ENCODE data around the gene CAVIN2.

Gene CAVIN2

GRCh38 chr2:191838526-191838925, 8.4 kb downstream of the CAVIN2 start:
- no peak for DNase-seq

GRCh38 chr2:191836853-191837769, 9.8 kb downstream of the CAVIN2 start:
- no peak for DNase-seq

GRCh38 chr2:191836471-191836852, 10.4 kb downstream of the CAVIN2 start:
- DNase-seq = no peak

- DNase-seq = no peak
Observed at GRCh38 chr2:191835539-191836350, 11.1 kb downstream of the CAVIN2 start.

GRCh38 chr2:191835100-191835499, 11.8 kb downstream of the CAVIN2 start:
- no peak for DNase-seq

- DNase-seq = no peak
Observed at GRCh38 chr2:191833356-191833755, 13.5 kb downstream of the CAVIN2 start.

GRCh38 chr2:191832668-191833067, 14.2 kb downstream of the CAVIN2 start:
- DNase-seq = no peak

GRCh38 chr2:191831410-191831994, 15.4 kb downstream of the CAVIN2 start:
- no peak for DNase-seq

GRCh38 chr2:191824398-191824797, 22.5 kb downstream of the CAVIN2 start:
- no peak for DNase-seq

GRCh38 chr2:191821078-191821477, 25.8 kb downstream of the CAVIN2 start:
- DNase-seq = no peak

GRCh38 chr2:191818725-191819350, 28.1 kb downstream of the CAVIN2 start:
- DNase-seq = no peak

- DNase-seq = no peak
Observed at GRCh38 chr2:191818133-191818532, 28.8 kb downstream of the CAVIN2 start.

GRCh38 chr2:191815010-191815409, 31.9 kb downstream of the CAVIN2 start:
- no peak for DNase-seq

GRCh38 chr2:191813943-191814342, 32.9 kb downstream of the CAVIN2 start:
- DNase-seq = no peak

- DNase-seq = no peak
Observed at GRCh38 chr2:191811807-191812602, 34.9 kb downstream of the CAVIN2 start.

GRCh38 chr2:191806396-191806795, 40.5 kb downstream of the CAVIN2 start:
- DNase-seq = no peak

GRCh38 chr2:191804766-191805165, 42.1 kb downstream of the CAVIN2 start:
- no peak for DNase-seq

- no peak for DNase-seq
Observed at GRCh38 chr2:191803007-191803406, 43.9 kb downstream of the CAVIN2 start.

GRCh38 chr2:191802180-191802579, 44.7 kb downstream of the CAVIN2 start:
- DNase-seq = no peak

- no peak for DNase-seq
Observed at GRCh38 chr2:191800874-191801273, 46.0 kb downstream of the CAVIN2 start.

GRCh38 chr2:191799526-191799925, 47.4 kb downstream of the CAVIN2 start:
- no peak for DNase-seq

All from NCI-H2029 treated with DMSO at 0.1 percent for 48 hours (cell line).